ENCODE measurements around the gene BNIP5. TPM values are rescaled to one million over a fixed set of nuclear protein-coding genes. Genes with fewer than 3 reads are reported as not detected.

BNIP5 gene
- not detected for total RNA-seq

GRCh38 chr6:36336779-36337241, at the start of gene BNIP5:
Gene BNIP5 (minus strand): TSS chr6:36336888. CDS start chr6:36330690, 6,198 bp downstream.

GRCh38 chr6:36269834-36270705, 66.6 kb downstream of the BNIP5 start, which contains the start of gene PNPLA1:
Gene PNPLA1 (plus strand): TSS chr6:36270060. CDS start chr6:36270460, 400 bp downstream.

Other genes with a start within 250 kb of the BNIP5 start
- gene MAPK13, start 206.4 kb downstream of the BNIP5 start, total RNA-seq = 3.9 TPM
- 20.8 TPM for gene BRPF3, start 140.1 kb downstream of the BNIP5 start, total RNA-seq
- not detected for gene PNPLA1, start 66.8 kb downstream of the BNIP5 start, total RNA-seq
- gene ETV7, start 50.8 kb upstream of the BNIP5 start, total RNA-seq = not detected
- not detected for gene PXT1, start 106.0 kb upstream of the BNIP5 start, total RNA-seq
- gene KCTD20, start 106.1 kb upstream of the BNIP5 start, total RNA-seq = 60.9 TPM
- 14.1 TPM for gene STK38, start 210.6 kb upstream of the BNIP5 start, total RNA-seq